ENCODE results near the gene FCN3. TPM values are rescaled to one million over a fixed set of nuclear protein-coding genes. Genes with fewer than 3 reads are reported as not detected.
"Not testable (repeated sequence)": the region's sequence is repeated elsewhere in the genome, so short reads cannot be mapped to it uniquely, and the experiment has no call there.

Gene FCN3
- total RNA-seq, 1 donor from 2014 or later = 2.4 TPM

DNA sequence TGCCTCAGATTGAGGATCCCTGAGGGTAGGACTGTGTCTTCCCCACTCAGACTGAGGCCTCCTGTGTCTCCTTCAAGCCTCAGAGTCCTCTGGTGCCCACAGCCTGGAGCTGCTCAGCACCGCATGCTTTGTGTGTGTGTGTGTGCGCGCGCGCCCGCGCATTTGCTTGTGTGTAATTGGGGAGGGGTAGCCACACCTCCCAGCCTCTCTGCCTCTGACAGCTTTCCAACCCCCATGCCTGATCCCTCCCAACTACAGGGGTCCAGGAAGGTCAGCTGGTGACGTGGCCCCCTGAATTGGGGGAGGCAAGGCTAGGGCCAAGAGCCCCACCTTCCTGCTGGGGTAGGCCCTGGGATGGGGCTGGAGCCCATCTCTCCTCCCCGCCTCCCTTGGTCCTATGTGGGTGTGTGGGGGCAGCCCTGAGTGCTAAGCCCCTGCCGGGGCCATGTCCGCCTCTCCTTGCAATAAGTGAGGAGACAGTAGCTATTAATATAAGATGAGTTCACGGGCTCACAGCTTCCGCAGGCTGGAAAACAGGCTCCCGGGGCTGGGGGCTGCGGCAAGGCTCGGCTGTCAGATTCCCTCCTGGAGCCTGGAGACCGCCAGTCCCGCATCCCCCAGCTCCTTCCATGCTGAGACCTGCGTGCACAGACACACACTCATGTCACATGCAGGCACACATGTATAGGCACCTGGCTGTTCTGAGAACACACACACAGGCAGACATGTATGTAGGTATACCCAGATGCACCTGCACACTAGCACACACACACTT is 24.8 kb upstream of the FCN3 start:
- ATAC-seq = no peak

DNA sequence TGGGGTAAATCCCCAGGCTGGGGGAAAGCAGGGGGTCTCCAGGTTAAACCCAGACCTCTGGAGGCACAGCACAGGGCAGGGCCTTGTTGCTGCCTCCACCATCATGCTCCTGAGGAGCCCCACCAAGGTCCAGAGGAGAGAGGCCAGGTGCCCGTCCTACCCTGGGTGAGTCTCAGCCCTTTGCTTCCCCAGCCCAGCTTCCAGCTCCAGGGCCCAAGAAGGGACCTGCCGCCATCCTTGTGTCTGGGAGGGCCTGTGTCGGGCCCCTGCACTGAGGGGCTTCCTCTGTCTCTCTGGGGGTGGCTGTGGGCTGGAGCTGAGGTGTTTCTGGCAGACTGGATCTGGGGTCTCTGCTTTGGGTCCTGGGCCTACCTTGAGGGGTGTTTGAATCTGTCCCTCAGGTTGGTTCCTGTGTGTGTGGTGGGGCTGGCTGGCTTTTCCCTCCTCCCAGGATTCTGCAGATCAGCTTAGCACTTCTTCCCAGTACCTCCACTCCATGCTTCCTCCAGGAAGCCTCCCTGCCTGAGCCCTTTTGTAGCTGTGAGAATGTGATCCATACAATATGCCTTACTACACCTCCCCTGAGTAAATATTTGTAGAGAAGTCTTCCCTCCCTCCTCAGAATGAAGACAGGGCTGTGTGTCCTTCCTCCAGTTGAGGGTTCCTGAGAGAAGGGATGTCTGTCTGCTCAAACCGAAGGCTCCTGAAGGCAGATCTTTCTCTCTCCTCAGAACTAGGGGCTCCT is 24.0 kb upstream of the FCN3 start:
- no peak for ATAC-seq

DNA sequence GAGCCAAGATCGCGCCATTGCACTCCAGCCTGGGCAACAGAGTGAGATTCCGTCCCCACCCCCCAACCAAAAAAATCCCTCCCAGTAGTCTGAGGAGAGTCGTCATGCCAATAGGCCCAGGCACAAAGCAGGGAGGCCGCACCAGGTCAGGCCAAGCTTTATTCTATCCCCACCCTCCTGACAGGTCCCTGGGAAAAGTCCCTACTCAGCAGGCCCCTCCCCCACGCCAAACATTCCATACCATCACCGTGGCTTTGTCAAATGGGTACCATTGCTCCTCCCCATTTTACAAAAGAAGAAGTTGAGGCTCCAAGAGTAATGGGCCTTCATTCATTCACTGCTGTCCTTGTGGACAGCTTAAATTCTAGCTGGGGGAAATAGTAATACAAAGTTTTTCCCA is 23.1 kb upstream of the FCN3 start:
- ATAC-seq = no peak

DNA sequence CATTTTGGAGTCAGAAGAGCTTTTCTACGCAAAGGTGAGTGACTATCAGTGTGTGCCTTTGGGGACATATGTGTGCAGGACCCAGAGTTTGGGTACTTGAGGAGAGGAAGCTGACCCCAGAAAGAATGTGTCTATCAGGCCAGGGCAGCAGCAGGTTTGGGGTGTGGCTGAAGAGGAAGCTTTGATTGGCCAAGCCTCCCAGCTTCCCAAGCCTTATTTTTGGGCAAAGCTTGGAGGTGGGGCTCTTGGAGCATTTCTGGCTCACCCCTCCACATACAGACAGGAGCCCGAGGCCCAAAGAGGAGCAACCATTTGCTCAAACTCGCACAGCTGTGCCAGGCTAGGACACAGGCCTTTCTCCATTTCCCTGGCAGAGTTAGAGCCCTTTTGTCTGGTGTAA is 22.5 kb upstream of the FCN3 start:
- ATAC-seq = no peak

DNA sequence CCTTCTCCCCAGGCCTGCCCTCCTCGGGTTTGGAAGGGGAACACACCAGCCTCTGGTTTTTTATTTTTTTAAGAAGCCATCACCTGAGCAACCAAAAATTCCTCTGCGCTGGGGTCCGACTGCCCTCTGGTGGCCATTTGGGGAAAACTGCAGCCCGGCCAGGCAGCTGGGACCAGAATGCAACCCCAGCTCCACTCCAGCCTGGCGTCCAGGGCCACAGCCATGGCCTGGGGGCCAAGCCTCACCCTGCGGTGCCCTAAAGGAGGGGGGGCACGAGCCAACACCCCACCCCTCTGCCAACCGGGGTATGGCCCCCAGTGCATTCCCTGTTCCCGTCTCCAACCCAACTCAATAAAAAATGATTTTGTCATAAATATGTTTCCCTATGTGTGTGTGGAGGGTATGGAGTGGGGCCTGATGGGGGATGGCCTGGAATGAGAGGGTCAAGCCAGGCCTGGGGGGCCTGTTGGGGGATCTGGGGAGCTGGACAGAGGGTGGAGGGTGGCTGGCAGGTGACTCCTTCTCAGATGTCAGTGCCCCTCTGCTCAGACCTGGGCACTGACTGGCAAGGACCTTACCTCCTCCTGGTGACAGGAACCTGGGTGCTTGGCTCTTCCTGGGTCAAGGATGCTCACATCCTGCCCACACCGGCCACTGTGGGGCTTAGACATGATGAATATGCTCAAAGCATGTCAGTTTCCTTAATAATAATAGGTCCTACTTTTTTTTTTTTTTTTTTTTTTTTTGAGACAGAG is 21.0 kb upstream of the FCN3 start:
- peak; percentile 31 for ATAC-seq

DNA sequence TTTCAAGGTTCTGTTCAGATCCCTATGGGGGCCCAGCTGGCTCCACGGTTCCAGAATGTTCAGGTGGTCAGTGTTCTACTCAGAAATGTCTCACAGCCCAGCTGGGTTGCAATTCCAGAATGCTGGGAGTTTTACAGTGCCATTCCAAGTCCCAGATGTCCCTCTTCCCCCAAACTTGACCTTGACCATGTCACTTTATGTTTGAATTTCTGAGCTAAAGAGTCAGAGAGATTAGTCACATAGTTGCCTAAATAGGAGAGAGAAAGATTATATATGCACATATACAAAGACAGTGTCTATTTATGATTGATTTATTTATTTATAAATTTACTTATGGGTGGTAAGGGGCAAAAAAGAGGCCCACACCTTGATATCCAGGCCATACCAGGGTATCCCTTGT is 20.3 kb upstream of the FCN3 start:
- ATAC-seq = no peak

DNA sequence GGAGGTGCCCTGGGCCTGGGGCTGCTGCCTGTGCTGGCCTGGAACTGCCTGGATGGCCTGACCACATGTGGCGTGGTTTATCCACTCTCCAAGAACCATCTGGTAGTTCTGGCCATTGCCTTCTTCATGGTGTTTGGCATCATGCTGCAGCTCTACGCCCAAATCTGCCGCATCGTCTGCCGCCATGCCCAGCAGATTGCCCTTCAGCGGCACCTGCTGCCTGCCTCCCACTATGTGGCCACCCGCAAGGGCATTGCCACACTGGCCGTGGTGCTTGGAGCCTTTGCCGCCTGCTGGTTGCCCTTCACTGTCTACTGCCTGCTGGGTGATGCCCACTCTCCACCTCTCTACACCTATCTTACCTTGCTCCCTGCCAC is 19.6 kb upstream of the FCN3 start:
- ATAC-seq = no peak

DNA sequence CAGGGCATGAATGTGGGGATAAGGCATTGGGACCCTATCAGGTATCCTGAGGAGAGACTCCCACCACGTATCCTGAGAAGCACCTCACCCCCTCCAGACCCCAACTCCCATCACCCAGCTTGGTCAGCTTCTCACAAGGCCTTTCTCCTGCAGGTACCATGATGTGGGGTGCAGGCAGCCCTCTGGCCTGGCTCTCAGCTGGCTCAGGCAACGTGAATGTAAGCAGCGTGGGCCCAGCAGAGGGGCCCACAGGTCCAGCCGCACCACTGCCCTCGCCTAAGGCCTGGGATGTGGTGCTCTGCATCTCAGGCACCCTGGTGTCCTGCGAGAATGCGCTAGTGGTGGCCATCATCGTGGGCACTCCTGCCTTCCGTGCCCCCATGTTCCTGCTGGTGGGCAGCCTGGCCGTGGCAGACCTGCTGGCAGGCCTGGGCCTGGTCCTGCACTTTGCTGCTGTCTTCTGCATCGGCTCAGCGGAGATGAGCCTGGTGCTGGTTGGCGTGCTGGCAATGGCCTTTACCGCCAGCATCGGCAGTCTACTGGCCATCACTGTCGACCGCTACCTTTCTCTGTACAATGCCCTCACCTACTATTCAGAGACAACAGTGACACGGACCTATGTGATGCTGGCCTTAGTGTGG is 19.1 kb upstream of the FCN3 start:
- ATAC-seq = no peak

DNA sequence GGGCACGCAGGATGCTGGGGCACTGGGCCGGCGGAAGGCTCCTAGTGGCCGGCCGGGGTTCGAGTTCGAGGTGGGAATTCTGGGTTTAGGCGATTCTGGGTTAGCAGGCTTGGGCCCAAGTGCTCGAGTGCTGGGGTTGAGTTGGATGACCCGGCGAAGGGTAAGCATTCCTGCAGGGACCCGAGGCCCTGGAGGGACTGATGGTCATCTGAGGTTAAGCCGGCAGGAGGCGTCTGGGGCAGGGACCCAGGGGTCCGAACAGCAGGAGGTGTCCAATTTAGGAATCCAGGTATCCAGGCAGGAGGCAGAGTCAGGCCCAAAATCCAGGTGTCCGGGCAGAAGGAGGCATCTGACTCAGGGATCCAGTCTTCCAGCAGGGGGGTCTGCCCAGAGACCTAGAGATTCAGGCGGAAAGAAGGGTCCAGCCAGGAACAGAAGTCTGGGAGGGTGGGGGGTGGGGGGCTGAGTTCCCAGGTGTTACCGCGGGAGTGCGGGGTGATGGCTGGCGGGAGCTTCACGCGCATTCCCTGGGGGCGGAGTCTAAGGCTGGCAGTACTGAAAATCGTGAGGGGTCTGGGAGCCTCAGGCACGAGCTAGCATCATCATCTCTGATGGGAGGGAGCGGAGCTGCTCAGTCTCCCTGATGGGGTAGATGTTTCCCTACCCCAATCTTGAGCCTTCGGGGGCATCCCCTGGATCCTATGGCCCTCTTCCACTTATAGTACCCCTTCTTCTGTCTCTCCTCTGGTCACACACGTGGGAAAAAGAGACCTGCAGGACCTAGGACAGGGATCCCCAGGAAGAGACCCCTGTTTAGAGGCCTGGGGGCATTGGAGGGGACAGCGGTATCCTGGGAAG is 18.4 kb upstream of the FCN3 start:
- ATAC-seq = no peak

DNA sequence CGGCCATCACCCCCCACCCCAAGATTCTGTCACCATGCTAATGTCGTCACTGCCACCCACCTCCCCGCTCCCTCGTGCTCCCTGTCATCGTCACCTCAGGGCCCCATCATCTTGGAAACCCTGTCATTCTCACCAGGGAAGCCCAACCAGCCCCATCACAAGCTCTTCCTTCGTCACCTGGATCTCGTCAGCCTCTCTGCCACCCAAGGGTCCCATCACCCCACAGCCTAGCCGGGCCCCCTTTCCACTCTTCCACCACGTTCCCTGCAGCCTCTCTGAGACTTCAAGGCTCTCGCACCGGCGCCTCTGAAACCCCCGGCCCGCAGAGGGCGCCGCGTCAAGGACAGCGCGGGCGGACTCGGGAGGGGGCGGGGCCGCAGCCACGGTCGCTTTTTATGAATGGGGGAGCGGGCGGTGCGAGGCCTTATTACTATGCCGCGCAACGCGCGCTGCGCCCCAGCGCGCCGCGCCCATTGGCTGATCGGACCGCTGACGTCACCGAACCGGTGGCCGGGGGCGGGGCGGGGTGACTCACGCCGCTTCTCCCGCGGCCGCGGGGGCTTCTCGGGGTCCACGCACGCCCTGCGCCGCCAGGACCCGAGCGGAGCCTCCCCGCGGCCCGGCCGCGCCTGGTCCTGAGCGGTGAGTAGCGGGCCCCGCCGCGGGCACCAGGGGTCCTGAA is 17.6 kb upstream of the FCN3 start, which contains the start of gene GPR3:
GPR3 (plus strand) TSS at position 527 of the 682 bp plus-strand sequence. CDS start 1,177 bp downstream, outside the sequence.
- ATAC-seq = peak; percentile 83

DNA sequence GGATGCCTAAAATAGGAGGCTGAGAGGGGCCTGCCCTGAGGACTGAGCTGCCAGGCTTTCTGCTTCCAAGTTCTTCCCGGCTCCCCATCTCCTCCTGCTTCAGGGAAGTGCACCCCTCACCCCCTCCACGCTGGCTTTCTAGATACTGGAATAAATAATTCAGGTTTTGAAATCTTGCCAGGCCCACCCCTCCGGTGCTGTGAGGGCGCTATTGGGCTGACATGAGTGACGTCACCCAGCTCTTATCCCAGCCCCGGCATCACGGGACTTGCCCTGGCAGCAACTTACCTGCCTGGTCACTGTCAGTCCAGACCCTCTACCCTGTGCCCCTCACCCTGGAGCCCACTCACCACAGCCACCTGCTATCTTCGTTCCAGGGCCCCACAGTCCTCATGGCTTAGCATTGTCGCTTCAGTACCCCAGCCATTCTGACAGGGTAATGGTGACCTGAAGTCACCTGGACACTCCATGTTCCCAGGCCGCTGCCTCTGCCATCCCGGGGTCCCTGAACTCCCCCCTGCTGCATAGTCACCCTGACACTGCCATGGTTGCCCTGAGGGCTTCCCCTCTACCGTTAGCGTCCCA is 17.0 kb upstream of the FCN3 start:
- peak; percentile 17 for ATAC-seq

DNA sequence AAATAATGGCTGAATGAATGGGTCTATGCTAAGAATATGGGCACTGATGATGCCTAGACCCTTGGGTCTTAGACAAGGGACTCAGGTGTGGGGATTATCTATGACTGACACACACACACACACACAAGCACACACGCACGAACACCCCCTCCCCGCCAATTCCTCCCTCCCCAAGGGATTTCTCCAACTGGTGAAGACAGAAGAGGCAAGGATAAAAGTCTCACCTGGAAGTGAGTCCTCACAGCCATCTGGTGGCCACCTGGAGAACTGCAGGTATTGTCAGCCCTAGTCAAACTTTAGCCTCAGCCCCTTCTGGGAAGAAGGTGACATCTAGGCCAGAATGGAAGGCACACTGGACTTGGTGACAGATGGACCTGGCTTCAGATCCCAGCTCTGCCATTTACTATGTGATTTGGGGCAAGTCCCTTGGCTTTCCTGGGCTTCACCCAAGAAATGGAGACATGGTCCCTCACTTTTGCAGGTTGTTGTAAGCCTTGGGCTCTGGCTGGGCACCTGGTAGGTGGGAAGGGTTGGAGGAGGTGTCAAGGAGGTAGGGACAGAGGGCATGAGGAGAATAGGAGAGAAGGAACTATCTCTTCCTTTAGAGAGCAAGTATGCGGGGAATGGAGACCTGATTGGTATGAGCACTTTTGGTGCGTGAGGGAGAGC is 13.8 kb upstream of the FCN3 start:
- ATAC-seq = peak; percentile 37

DNA sequence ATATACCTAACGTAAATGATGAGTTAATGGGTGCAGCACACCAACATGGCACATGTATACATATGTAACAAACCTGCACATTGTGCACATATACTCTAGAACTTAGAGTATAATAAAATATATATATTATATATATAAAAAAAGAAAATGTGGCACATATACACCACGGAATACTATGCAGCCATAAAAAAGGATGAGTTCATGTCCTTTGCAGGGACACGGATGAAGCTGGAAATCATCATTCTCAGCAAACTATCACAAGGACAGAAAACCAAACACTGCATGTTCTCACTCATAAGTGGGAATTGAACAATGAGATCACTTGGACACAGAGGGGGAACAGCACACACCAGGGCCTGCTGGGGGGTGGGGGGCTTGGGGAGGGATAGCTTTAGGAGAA is 10.2 kb upstream of the FCN3 start:
- ATAC-seq = not testable (repeated sequence)

DNA sequence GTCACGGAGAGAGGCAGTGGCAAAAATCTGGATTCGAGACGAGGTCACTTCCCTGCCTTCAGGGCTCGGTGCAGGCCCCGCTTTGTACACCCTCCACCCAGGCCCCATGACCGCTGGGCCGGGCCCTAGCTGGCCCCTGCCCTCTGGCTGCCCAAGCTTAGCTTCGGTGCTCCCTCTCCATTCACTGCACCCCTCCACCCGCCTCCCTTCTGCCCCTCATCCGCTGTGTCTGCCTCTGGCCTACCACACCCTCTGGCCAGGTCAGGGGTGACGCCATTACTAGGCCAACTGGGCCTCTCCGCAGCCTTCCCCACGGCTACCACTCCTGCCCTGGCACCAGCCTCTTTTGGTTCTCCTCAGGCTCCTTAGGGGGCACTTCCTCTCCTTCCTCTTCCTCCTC is 9.0 kb upstream of the FCN3 start:
- ATAC-seq = no peak

DNA sequence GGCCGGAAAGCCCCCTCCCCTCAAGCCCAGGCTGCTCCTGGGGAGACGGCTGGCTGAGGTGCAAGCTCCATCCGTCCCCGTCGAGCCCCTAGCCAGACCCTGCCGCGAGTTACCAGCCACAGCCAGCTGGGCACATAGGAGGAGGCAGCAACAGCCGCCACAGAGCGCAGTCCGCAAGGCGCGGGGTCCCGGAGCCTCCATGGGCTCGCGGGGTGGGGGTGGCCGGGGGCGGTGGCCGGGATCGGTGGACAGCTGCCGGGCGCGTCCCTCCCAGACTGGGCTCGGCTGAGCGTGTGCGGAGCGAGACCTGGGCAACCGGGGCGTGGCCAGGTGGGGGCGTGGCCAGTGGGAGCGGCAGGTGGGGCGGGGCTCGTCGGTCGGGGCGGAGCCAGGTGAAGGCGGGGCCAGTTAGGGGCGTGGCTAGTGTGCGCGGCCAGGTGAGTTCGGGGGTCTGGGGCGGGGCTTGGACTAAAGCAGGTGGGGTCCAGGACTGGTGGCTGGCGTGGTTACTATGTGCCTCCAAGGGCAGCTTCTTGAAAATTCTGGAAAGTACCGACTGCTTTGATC is 8.5 kb upstream of the FCN3 start, which contains the start of gene CD164L2:
CD164L2 (minus strand) TSS at position 295 of the 567 bp plus-strand sequence; CDS start at position 201, 94 bp downstream.
- peak; percentile 72 for ATAC-seq

DNA sequence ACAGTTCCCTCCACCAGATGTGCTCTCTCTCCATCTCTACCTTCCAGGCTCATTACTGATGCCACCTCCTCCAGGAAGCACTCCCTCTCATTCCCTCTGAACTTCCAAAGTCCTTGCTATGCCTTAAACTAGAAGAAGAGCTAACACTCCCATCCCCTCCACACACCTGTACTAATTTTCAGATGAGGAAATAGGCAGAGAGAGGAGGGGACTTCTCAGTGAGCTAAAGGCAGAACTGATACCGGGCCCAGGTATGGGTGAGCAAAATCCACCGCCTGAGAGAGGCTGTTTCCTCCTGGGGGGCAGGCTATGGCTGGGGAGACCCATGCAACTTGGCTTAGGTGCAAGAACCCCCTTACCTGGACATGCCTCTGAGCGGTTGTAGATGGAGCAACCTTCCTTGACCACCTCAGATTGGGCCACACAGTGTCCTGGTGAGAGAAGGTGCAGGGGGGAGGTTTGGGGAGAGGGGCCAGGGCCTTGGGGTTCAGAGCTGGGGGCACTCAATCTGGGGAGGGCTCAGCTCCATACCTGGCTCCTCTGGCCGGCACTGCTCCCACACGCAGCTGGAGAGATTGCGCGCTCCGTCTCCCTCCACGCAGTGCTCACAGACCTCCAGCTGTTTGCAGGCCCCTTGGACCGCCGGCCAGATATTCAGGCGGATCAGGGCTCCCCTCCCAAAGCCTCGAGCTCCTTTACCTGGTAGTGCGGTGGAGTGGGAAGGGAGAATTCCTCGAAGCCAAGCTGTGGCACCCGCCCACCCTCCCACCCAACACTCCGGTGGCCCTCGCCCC is 7.5 kb upstream of the FCN3 start:
- ATAC-seq = no peak

DNA sequence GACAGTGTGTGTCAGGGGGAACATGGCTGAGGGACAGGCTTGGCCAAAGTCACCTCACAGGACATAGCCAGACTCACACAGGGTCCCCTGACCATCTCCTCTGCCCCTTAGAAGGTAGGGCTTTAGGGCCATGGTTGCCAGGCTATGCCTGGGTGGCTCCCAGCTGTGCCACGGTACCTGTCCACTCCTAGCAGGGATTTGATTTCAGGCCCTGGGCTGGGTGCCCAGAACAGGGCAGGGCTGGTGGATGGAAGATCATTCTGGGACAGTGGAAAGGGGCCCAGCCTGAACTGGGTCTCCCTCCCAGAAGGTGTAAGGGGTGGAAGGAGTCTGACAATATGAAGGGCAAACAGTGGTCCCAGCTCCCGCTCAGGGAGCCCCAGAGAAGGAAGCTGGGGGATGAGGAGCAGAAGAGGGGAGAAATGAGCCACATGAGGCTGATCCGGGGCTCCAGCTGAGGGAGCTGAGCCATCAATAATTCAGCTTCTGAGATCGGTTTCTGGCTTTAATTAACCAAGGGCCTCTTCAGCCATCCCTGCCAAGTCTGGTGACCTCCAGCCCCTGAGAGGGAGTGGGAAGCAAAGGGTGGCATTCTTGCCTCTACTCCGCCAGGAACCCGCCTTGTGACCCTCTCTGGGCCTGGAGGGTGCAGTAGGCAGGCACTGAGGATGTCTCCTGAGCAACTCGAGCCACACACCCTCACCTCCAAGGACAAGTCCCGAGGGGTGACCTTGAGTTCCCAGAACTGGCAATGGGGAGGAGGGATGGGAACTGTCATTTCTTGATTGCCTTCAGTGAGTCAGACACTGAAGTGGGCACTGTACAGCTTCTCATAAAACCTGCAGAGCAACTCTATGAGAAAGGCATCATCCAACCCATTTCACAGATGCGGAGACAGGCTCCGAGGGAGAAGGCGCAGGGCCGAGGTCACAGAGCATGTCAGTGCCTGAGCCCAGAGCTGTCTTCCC is 6.4 kb upstream of the FCN3 start:
- peak; percentile 70 for ATAC-seq

DNA sequence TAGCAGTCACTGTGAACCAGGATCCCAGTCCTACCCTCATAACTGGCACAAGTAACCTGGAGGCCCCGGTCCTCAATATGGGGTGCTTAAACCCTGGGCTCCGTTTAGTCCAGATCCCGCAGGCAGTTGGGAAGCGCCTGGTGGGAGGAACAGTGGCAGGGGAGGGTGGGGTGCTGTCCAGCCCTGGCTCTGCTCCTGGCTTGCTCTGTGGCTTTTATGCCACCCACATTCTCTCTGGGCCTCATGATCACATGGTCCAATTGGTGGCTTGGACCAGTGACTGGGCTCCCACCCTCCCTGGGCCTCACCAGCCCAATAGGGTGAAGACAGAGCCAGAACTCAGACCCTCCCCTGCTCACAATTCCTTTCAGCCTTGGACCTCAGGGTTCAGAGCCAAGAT is 5.6 kb upstream of the FCN3 start:
- peak; percentile 1 for ATAC-seq
